Measurements from ENCODE around the gene SPDEF.

- TF ChIP-seq, protein P1, sequence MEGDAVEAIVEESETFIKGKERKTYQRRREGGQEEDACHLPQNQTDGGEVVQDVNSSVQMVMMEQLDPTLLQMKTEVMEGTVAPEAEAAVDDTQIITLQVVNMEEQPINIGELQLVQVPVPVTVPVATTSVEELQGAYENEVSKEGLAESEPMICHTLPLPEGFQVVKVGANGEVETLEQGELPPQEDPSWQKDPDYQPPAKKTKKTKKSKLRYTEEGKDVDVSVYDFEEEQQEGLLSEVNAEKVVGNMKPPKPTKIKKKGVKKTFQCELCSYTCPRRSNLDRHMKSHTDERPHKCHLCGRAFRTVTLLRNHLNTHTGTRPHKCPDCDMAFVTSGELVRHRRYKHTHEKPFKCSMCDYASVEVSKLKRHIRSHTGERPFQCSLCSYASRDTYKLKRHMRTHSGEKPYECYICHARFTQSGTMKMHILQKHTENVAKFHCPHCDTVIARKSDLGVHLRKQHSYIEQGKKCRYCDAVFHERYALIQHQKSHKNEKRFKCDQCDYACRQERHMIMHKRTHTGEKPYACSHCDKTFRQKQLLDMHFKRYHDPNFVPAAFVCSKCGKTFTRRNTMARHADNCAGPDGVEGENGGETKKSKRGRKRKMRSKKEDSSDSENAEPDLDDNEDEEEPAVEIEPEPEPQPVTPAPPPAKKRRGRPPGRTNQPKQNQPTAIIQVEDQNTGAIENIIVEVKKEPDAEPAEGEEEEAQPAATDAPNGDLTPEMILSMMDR (conservative IDR thresholded peaks at IDR 0.05; ENCODE audit: low read length), result no peak
- TF ChIP-seq EZH2phosphoT487 (IDR thresholded peaks at IDR 0.05; ENCODE audit: borderline replicate concordance, low read depth, low read length), result no peak
These were observed 44.7 kb upstream of the SPDEF start for GRCh38 chr6:34600796-34601195.
